H1 (cell line): Measurements from ENCODE around the gene SCN4A. TPM values are rescaled to one million over a fixed set of nuclear protein-coding genes. Genes with fewer than 3 reads are reported as not detected.

ENCODE experiments used
- CTCF ChIA-PET: fragments of 300-600 bp; sonication (Branson Sonifier 250); formaldehyde crosslinking; loops from one replicate; lab custom pipeline; 2021; ENCODE audit not compliant: partially characterized antibody; lab: Charles Lee
- POLR2A ChIA-PET: fragments of 300-600 bp; sonication (Branson Sonifier 250); formaldehyde crosslinking; loops from one replicate; lab custom pipeline; 2021; ENCODE audit warnings: inconsistent platforms; ENCODE audit not compliant: partially characterized antibody; lab: Charles Lee
- DNase-seq, 2 experiments: peaks; one replicate each; pipeline versions ENCODE4 v3.0.0 to v3.0.0-alpha.2; 2010 to 2022; ENCODE audit warnings: low spot score in 2 of 2, low read depth in 1 of 2, mixed read lengths in 1 of 2
- FAIRE-seq: peaks from 2 replicates; lab custom pipeline; 2011; peaks lifted over from hg19 to GRCh38; lab: Jason Lieb, UNC
- H2AFZ ChIP-seq: 2 replicates; pipeline ENCODE4 v1.8.1; 2012; ENCODE audit warnings: low read length, inconsistent platforms
- H2AK5ac ChIP-seq: 2 replicates; pipeline ENCODE4 v1.6.1; 2013; ENCODE audit warnings: low read depth, low read length
- H2BK120ac ChIP-seq: replicated peaks from 2 replicates; pipeline ENCODE3; 2013; ENCODE audit warnings: low read depth, low read length, inconsistent platforms
- H2BK12ac ChIP-seq: 2 replicates; pipeline ENCODE4 v1.6.1; 2013; ENCODE audit warnings: low read depth, low read length
- H2BK15ac ChIP-seq: 2 replicates; pipeline ENCODE4 v1.6.1; 2013; ENCODE audit warnings: low read length
- H2BK20ac ChIP-seq: 2 replicates; pipeline ENCODE4 v1.6.1; 2013; ENCODE audit warnings: low read length
- H2BK5ac ChIP-seq: 2 replicates; pipeline ENCODE4 v1.6.1; 2013; ENCODE audit warnings: low read depth, low read length
- H3K14ac ChIP-seq: 2 replicates; pipeline ENCODE4 v1.6.1; 2013; ENCODE audit warnings: inconsistent platforms; ENCODE audit not compliant: insufficient read length
- H3K18ac ChIP-seq: 2 replicates; pipeline ENCODE4 v1.6.1; 2013; ENCODE audit warnings: low read length; ENCODE audit errors: extremely low read depth
- H3K23ac ChIP-seq: 2 replicates; pipeline ENCODE4 v1.6.1; 2013; ENCODE audit warnings: inconsistent platforms; ENCODE audit not compliant: insufficient read length
- H3K23me2 ChIP-seq: 2 replicates; pipeline ENCODE4 v1.6.1; 2013; ENCODE audit warnings: low read depth, low read length
- H3K27ac ChIP-seq: 2 replicates; pipeline ENCODE4 v1.6.1; 2011; ENCODE audit warnings: low read depth, low read length, inconsistent platforms
- H3K27me3 ChIP-seq, 4 experiments: replicated peaks in 1 of 4; 1 replicate in 1 of 4; 2 replicates in 3 of 4; pipeline versions ENCODE4 v1.6.1 to v1.8.1; 2011 to 2013; ENCODE audit warnings: low read length in 3 of 4, mild to moderate bottlenecking in 3 of 4, inconsistent platforms in 2 of 4, mixed read lengths in 2 of 4, moderate library complexity in 1 of 4; ENCODE audit not compliant: control insufficient read depth in 3 of 4, insufficient read depth in 3 of 4; ENCODE audit errors: extremely low read depth in 1 of 4
- H3K36me3 ChIP-seq, 4 experiments: 2 replicates each; pipeline versions ENCODE4 v1.6.1 to v1.8.1; 2011 to 2013; ENCODE audit warnings: mild to moderate bottlenecking in 4 of 4, low read length in 3 of 4, moderate library complexity in 2 of 4, control low read depth in 1 of 4, inconsistent platforms in 1 of 4; ENCODE audit not compliant: insufficient read depth in 4 of 4, control insufficient read depth in 2 of 4
- H3K4ac ChIP-seq: replicated peaks from 2 replicates; pipeline ENCODE3; 2013; ENCODE audit warnings: low read length, low read depth, mixed read lengths, inconsistent platforms; ENCODE audit not compliant: insufficient read length
- H3K4me1 ChIP-seq, 4 experiments: replicated peaks in 1 of 4; 1 replicate in 1 of 4; 2 replicates in 3 of 4; pipeline versions ENCODE4 v1.6.1 to v1.8.1; 2011 to 2013; ENCODE audit warnings: low read length in 3 of 4, inconsistent platforms in 2 of 4, mixed read lengths in 1 of 4; ENCODE audit not compliant: insufficient read depth in 4 of 4, control insufficient read depth in 3 of 4
- H3K4me2 ChIP-seq, 2 experiments: 2 replicates each; pipeline versions ENCODE4 v1.6.1 to v1.8.1; 2011 to 2013; ENCODE audit warnings: low read depth in 2 of 2, low read length in 2 of 2, control low read depth in 1 of 2, inconsistent platforms in 1 of 2, mild to moderate bottlenecking in 1 of 2; ENCODE audit not compliant: insufficient read depth in 1 of 2
- H3K4me3 ChIP-seq, 4 experiments: fragments of 200-600, 300-600 bp in 1 of 4; sonication (generic), shearing (Covaris generic), sonication (Bioruptor Twin) in 1 of 4; 2 replicates each; pipeline versions ENCODE4 v1.5.1 to v1.8.1; 2011 to 2016; ENCODE audit warnings: low read length in 4 of 4, low read depth in 3 of 4, control low read depth in 2 of 4, inconsistent platforms in 2 of 4, mild to moderate bottlenecking in 2 of 4, mixed read lengths in 1 of 4, moderate library complexity in 1 of 4; ENCODE audit not compliant: insufficient read depth in 2 of 4; ENCODE audit errors: extremely low read depth in 1 of 4
- H3K56ac ChIP-seq: replicated peaks from 2 replicates; pipeline ENCODE3; 2013; ENCODE audit warnings: low read depth, mild to moderate bottlenecking, mixed read lengths, low read length, inconsistent platforms; ENCODE audit not compliant: insufficient read length
- H3K79me1 ChIP-seq: 2 replicates; pipeline ENCODE4 v1.6.1; 2013; ENCODE audit warnings: low read depth, low read length, control low read depth
- H3K79me2 ChIP-seq, 2 experiments: 2 replicates each; pipeline versions ENCODE4 v1.6.1 to v1.8.1; 2012 to 2013; ENCODE audit warnings: low read length in 2 of 2, mild to moderate bottlenecking in 2 of 2, inconsistent platforms in 1 of 2; ENCODE audit not compliant: insufficient read depth in 2 of 2, control insufficient read depth in 1 of 2
- H3K9ac ChIP-seq, 4 experiments: replicated peaks in 1 of 4; 1 replicate in 1 of 4; 2 replicates in 3 of 4; pipeline versions ENCODE4 v1.6.1 to v1.8.1; 2011 to 2013; ENCODE audit warnings: low read depth in 3 of 4, low read length in 3 of 4, control low read depth in 2 of 4, mild to moderate bottlenecking in 2 of 4, moderate library complexity in 2 of 4, inconsistent platforms in 1 of 4; ENCODE audit errors: extremely low read depth in 1 of 4
- H3K9me3 ChIP-seq, 2 experiments: 2 replicates each; pipeline versions ENCODE4 v1.6.1 to v1.8.1; 2012 to 2013; ENCODE audit warnings: mild to moderate bottlenecking in 2 of 2, moderate library complexity in 2 of 2, control low read depth in 1 of 2, inconsistent platforms in 1 of 2, low read depth in 1 of 2, low read length in 1 of 2, mixed read lengths in 1 of 2; ENCODE audit not compliant: insufficient read depth in 2 of 2
- H4K20me1 ChIP-seq, 2 experiments: replicated peaks in 1 of 2; 2 replicates each; pipeline versions ENCODE3 to v1.8.1; 2011 to 2013; ENCODE audit warnings: inconsistent platforms in 2 of 2, low read length in 2 of 2, mild to moderate bottlenecking in 1 of 2; ENCODE audit not compliant: insufficient read depth in 2 of 2, control insufficient read depth in 1 of 2
- H4K5ac ChIP-seq: 2 replicates; pipeline ENCODE4 v1.6.1; 2013; ENCODE audit warnings: low read length, low read depth, mixed read lengths, inconsistent platforms; ENCODE audit not compliant: insufficient read length
- H4K8ac ChIP-seq: 2 replicates; pipeline ENCODE4 v1.8.0; 2013; ENCODE audit warnings: mild to moderate bottlenecking, moderate library complexity, low read length, inconsistent platforms; ENCODE audit not compliant: insufficient read depth; ENCODE audit errors: extremely low read depth
- H4K91ac ChIP-seq: replicated peaks from 2 replicates; pipeline ENCODE3; 2013; ENCODE audit warnings: low read length, mixed read lengths, inconsistent platforms; ENCODE audit not compliant: insufficient read length
- CHD1 ChIP-seq: IDR thresholded peaks from 2 replicates; pipeline ENCODE4 v1.6.1; 2012; ENCODE audit warnings: low read depth, low read length, improper control_type of control experiment
- EGR1 ChIP-seq: IDR thresholded peaks from 2 replicates; pipeline ENCODE4 v1.6.1; 2011; ENCODE audit warnings: low read depth, low read length, borderline replicate concordance
- KDM5A ChIP-seq: fragments of 200-600 bp; IDR thresholded peaks from 2 replicates; pipeline ENCODE4 v1.7.1; 2012; ENCODE audit warnings: mild to moderate bottlenecking, low read length, inconsistent platforms, mixed read lengths
- PHF8 ChIP-seq: fragments of 200-600 bp; sonication (generic); conservative IDR thresholded peaks from 2 replicates; pipeline ENCODE4 v1.7.1; 2012; ENCODE audit warnings: low read depth, mild to moderate bottlenecking, inconsistent platforms, low read length, moderate library complexity
- RXRA ChIP-seq: IDR thresholded peaks from 2 replicates; pipeline ENCODE4 v1.6.1; 2011; ENCODE audit warnings: low read depth, mild to moderate bottlenecking, low read length, moderate library complexity; ENCODE audit not compliant: insufficient read depth
- TAF1 ChIP-seq: IDR thresholded peaks from 2 replicates; pipeline ENCODE4 v1.6.1; 2011; ENCODE audit warnings: mild to moderate bottlenecking, low read depth, low read length
- WGBS, 2 experiments: shearing (Covaris generic) in 1 of 2; methylation state at CpG; one replicate each; pipeline versions ENCODE4 v1.1.6 to v1.1.7; 2013 to 2015; ENCODE audit warnings: low lambda C conversion rate in 2 of 2, mixed read lengths in 2 of 2, inconsistent platforms in 1 of 2, low coverage in 1 of 2, missing lambda C conversion rate in 1 of 2; ENCODE audit not compliant: insufficient replicate concordance in 2 of 2, insufficient coverage in 1 of 2, insufficient read length in 1 of 2; ENCODE audit errors: extremely low coverage in 1 of 2, missing lambda C conversion rate in 1 of 2; 5-methylcytosine and 5-hydroxymethylcytosine counted together
- polyA plus RNA-seq, 7 experiments: library from polyadenylated mRNA; depleted of rRNA in 3 of 7; stranded (reverse) in 5 of 7; unstranded in 2 of 7; fragments of >200 nt in 5 of 7; fragments of 200-250 nt in 2 of 7; gene quantifications; 1 replicate in 5 of 7; 2 replicates in 1 of 7; 4 replicates in 1 of 7; pipeline versions ENCODE4 v1.2.1 to v1.2.3, GENCODE V29; 2011 to 2013; ENCODE audit warnings: missing spikeins in 2 of 7, mixed read lengths in 2 of 7
- total RNA-seq: library from RNA; stranded (reverse); fragmentation: NEBNext Ultra II Directional; extraction: Animal tissue kit (Norgen Biotek cat#: 25700); gene quantifications from 2 replicates; pipeline ENCODE4 v1.2.1, GENCODE V29; 2021

SCN4A gene
- total and polyA plus RNA-seq, 2 of the 8 experiments (the other 6 are each of a cell fraction or from before 2014, with no cell fraction given): 5.0 to 8.5 TPM

GRCh38 chr17:63918305-63918704 is 54.4 kb downstream of the SCN4A start:
- H3K4me2 ChIP-seq: peak overlapping the region; percentile 42 to 58
- no peak overlapping the region for H3K14ac ChIP-seq
- H3K9me3 ChIP-seq: no peaks in the 10 kb centered on the region
- no peak overlapping the region for H2BK15ac ChIP-seq
- no peak overlapping the region for H2BK20ac ChIP-seq
- H3K27me3 ChIP-seq: no peaks in the 10 kb centered on the region
- no peak overlapping the region for H3K4ac ChIP-seq
- no peak overlapping the region for H3K23ac ChIP-seq
- no peak overlapping the region for H3K18ac ChIP-seq
- H4K8ac ChIP-seq: no peak overlapping the region
- H2BK120ac ChIP-seq: peak overlapping the region; percentile 43
- ChIA-PET POLR2A (interaction anchor here (0.8 to 2.5 kb wide), 11 partner anchors 8 to 587 kb away, joined by 3 to 13 read pairs (median 3); no protein-coding TSS in a partner anchor), CTCF (interaction anchor here (0.6 to 11.2 kb wide), 44 partner anchors 7 to 1511 kb away, joined by 3 to 270 read pairs (median 11); partner anchors contain the start of genes CD79B, CSHL1, GH2 and ICAM2)
- peak overlapping the region; percentile 0 for H4K5ac ChIP-seq
- H3K4me3 ChIP-seq: peak overlapping the region in 1 of 4 experiments; percentile 39; a peak in 3 of 8 replicates
- H4K91ac ChIP-seq: no peak overlapping the region
- H2BK12ac ChIP-seq: no peak overlapping the region
- 37% methylated on average over 10 of the region's 10 CpGs; no CpG with 5 or more reads in 1 of the 2 experiments for WGBS, 2 experiments
- no peak overlapping the region for H2BK5ac ChIP-seq
- H3K9ac ChIP-seq: no peak overlapping the region
- peaks cover 0 to 5% (median under 1%) of the 10 kb centered on the region in 4 experiments; a peak in 3 of 7 replicates for H3K4me1 ChIP-seq
- H3K36me3 ChIP-seq: no peaks in the 10 kb centered on the region
- no peaks in the 10 kb centered on the region for H3K79me2 ChIP-seq
- no peaks in the 10 kb centered on the region for H3K79me1 ChIP-seq
- DNase-seq (peak in 1 of 2 experiments; percentile 71), FAIRE-seq (no peak)
- H2AK5ac ChIP-seq: no peak overlapping the region
- H2AFZ ChIP-seq: peak overlapping the region; percentile 89
- H3K27ac ChIP-seq: no peak overlapping the region
- no peaks in the 10 kb centered on the region for H4K20me1 ChIP-seq
- H3K56ac ChIP-seq: no peak overlapping the region
- H3K23me2 ChIP-seq: no peaks in the 10 kb centered on the region; the same call in 1 of the 2 replicates
- TF ChIP-seq RXRA (no peak), CHD1 (no peak), EGR1 (peak; percentile 75), PHF8 (no peak), KDM5A (no peak), TAF1 (no peak)
